ENCODE results near the gene CCL22. TPM values are rescaled to one million over a fixed set of nuclear protein-coding genes. Genes with fewer than 3 reads are reported as not detected.

The CCL22 gene
- polyA plus RNA-seq, 4 donors = 0.06 to 0.16 (median 0.12) TPM; not detected in 1

- no peak for DNase-seq (ENCODE audit: low read depth in 4 of 4, low spot score in 3 of 4)
Measured at GRCh38 chr16:57345666-57346204, 12.8 kb upstream of the CCL22 start.

- no peak for DNase-seq (ENCODE audit: low read depth in 4 of 4, low spot score in 3 of 4)
Measured at GRCh38 chr16:57347858-57348257, 10.7 kb upstream of the CCL22 start.

- DNase-seq (ENCODE audit: low read depth in 4 of 4, low spot score in 3 of 4) = no peak
Measured at GRCh38 chr16:57348327-57348726, 10.3 kb upstream of the CCL22 start.

- no peak for DNase-seq (ENCODE audit: low read depth in 4 of 4, low spot score in 3 of 4)
Measured at GRCh38 chr16:57349212-57350031, 9.2 kb upstream of the CCL22 start.

- no peak for DNase-seq (ENCODE audit: low read depth in 4 of 4, low spot score in 3 of 4)
Measured at GRCh38 chr16:57352636-57353047, 5.9 kb upstream of the CCL22 start.

GRCh38 chr16:57354311-57354710 lies 4.3 kb upstream of the CCL22 start:
- no peak for DNase-seq (ENCODE audit: low read depth in 4 of 4, low spot score in 3 of 4)

GRCh38 chr16:57355898-57356414 lies 2.6 kb upstream of the CCL22 start:
- no peak for DNase-seq (ENCODE audit: low read depth in 4 of 4, low spot score in 3 of 4)

- DNase-seq (ENCODE audit: low read depth in 4 of 4, low spot score in 3 of 4) = no peak
Measured at GRCh38 chr16:57356547-57356946, 2.0 kb upstream of the CCL22 start.

GRCh38 chr16:57357330-57358085 lies 1.1 kb upstream of the CCL22 start:
- DNase-seq (ENCODE audit: low read depth in 4 of 4, low spot score in 3 of 4) = no peak

- DNase-seq (ENCODE audit: low read depth in 4 of 4, low spot score in 3 of 4) = no peak
Measured at GRCh38 chr16:57358086-57358420, 530 bp upstream of the CCL22 start.

- no peak for DNase-seq (ENCODE audit: low read depth in 4 of 4, low spot score in 3 of 4)
Measured at GRCh38 chr16:57360321-57360935, 1.8 kb downstream of the CCL22 start.

GRCh38 chr16:57361404-57361803 lies 2.8 kb downstream of the CCL22 start:
- no peak for DNase-seq (ENCODE audit: low read depth in 4 of 4, low spot score in 3 of 4)

GRCh38 chr16:57364143-57364542 lies 5.6 kb downstream of the CCL22 start:
- DNase-seq (ENCODE audit: low read depth in 4 of 4, low spot score in 3 of 4) = no peak

- DNase-seq (ENCODE audit: low read depth in 4 of 4, low spot score in 3 of 4) = no peak
Measured at GRCh38 chr16:57366544-57367040, 8.0 kb downstream of the CCL22 start.

- DNase-seq (ENCODE audit: low read depth in 4 of 4, low spot score in 3 of 4) = no peak
Measured at GRCh38 chr16:57367116-57367752, 8.7 kb downstream of the CCL22 start.

GRCh38 chr16:57371494-57372371 lies 13.2 kb downstream of the CCL22 start:
- no peak for DNase-seq (ENCODE audit: low read depth in 4 of 4, low spot score in 3 of 4)

GRCh38 chr16:57372372-57373116 lies 14.0 kb downstream of the CCL22 start, which contains the start of gene CX3CL1:
Gene CX3CL1, plus strand, starts transcription at chr16:57372490. Its CDS starts 79 bp downstream, at chr16:57372569.
- peak; percentile 60 to 85 (median 80) for DNase-seq (ENCODE audit: low read depth in 4 of 4, low spot score in 3 of 4)

- no peak for DNase-seq (ENCODE audit: low read depth in 4 of 4, low spot score in 3 of 4)
Measured at GRCh38 chr16:57373117-57373947, 14.7 kb downstream of the CCL22 start.

Measured in right renal pelvis (tissue), 4 donors.